Measurements from ENCODE around the gene FAM13B.
A peak's percentile ranks its signal among the peaks of the same experiment; 100 is the strongest.
"Not testable (repeated sequence)": the region's sequence is repeated elsewhere in the genome, so short reads cannot be mapped to it uniquely, and the experiment has no call there.

FAM13B gene

DNA sequence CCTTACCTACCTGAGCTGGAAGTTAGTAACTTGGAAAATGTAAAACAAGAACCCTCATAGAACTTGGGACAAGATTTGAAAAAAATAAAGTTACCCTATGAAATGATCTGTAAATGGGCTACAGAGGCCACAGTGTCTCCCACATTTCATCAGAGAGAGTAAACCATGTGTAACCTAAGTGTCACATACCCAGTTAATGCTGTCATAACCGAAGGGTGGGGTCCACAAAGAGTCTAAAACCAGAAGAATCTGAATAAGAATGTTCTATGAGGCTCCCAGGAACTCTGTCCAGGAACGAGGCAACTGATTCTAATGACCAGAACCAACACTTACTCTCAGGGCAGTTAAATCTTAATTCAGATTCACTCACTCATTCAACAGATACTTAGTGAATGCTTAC, 1.0 kb upstream of the FAM13B start:
- no peak for DNase-seq

DNA sequence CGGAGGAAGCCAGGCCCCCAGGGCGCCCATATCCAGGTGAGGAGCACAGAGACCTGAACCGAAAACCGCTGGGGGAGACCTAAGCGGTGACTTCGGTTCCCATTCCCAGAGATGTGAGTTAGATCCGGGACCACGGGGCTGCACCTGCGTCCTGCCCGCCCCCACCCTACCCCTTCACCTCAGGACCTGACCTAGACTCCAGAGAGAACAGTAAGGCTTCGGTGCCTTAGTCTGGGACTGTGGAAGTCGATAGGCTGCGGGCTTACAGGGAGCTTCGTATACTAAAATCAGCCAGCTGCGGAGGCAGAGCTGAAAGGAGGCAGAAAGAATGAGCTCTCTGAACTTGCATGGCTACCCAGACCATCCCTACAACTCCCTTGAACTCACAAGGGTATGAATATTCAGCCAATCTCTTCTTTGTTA, 518 bp upstream of the FAM13B start:
- no peak for DNase-seq

DNA sequence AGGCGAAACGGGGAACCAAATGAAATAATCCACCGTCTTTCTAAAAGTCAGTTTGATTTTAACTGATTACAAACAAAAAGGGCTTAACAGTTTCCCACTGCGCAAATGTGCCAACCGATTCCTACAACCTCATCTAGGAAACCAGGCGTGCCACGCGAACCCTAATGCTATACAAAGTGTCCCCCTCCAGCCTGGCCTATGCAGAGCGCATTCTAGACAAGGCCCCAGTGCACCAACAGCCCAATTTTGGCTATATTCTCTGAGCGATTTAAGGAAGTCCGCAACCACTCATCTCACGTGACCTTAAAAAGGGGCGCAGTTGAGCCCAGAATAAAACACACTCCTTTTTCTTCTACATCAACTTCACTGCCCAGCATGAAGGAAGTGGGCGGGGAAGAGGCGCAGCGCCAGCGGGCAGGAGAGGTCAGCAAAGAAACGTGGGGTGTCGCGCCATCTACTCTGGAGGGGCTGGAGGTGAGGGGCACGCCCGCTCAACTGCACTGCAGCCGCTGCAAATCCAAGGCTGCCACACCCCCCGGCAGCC, 779 bp downstream of the FAM13B start:
- no peak for DNase-seq

DNA sequence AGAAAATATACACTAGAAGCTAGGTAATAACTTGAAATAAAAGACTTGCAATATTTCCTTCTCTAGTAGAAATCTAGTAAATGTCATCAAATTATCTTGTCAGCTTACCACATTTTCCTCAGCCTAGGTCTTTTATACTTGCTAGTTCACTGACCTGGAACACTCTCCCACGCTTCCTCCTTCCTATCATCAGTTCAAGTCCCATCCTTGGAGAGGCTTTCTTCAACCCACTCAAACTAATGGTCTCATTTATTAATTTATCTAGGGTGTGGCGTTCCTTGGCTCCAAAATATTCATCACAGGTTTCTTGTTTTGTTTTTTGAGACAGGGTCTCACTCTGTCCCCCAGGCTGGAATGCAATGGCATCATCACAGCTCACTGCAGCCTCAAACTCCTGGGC, 2.9 kb downstream of the FAM13B start:
- DNase-seq, result no peak

DNA sequence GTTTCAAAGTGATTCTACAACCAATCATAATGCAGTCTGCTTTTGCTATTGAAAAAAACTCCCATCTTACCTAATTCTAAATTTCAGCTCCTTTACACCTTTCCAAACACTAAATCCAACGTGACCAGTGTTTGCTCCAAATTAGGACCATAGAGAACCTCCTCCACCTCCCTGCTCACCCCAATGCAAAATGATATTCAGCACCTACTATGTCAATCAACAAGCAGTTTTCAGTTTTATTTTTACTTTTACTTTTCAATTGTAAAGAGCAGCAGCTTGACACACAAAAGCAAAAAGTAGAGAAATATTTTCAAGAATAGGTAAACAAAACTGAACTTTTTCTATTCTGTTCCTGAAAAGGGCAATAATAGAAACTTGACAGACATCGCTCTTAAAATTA, 3.4 kb downstream of the FAM13B start:
- DNase-seq, result no peak

DNA sequence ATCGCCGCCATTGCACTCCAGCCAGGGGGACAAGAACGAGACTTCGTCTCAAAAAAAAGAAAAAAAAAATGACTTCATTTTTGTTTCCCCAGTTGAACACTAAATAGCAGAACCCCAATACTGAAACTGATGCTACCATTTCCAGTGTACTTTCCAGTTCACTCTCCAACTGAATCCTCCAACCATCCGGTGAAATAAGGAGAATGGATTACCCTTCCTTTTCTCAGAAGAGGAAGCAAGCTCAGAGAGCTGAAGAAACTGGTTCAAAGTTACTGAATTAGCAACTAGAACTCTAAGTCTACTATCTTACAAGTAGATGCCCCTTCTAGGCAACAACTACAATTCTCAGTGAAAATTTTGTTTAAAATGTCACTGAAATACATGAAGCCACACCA, 3.9 kb downstream of the FAM13B start:
- no peak for DNase-seq

DNA sequence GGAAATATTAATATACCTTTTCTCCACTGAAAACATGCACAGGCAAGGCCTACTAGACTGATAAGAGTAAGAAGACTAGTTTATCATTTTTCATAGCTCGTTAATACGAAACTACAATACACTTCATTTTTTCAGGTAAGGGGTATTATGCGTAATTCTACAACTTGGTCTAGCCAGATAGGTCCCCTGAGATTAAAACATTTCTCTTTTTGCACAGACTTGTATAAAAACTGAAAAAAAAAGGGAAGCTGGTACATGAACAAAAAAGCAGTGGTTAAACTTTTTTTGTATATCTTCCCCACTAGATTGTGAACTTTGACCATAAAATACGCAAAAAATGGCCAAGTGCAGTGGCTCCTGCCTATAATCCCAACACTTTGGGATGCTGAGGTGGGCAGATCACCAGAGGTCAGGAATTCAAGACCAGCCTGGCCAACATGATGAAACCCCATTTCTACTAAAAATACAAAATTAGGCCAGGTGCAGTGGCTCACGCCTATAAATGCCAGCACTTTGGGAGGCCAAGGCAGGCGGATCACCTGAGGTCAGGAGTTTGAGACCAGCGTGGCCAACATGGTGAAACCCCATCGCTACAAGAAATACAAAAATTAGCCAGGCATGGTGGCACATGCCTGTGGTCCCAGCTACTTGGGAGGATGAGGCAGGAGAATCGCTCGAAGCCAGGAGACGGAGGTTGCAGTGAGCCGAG, 4.5 kb downstream of the FAM13B start:
- DNase-seq, result not testable (repeated sequence)

DNA sequence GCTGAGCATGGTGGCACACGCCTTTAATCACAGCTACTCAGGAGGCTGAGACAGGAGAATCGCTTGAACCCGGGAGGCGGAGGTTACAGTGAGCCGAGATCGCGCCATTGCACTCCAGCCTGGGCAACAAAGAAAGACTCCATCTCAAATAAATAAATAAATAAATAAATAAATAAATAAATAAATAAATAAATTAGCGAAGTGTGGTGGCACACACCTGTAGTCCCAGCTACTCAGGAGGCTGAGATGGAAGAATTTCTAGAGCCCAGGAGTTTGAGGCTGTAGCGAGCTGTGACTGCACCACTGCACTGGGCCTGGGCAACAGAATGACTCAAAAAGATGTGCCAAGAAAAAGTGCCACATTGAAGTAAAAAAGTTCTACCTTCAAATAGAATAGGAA, 6.1 kb downstream of the FAM13B start:
- not testable (repeated sequence) for DNase-seq

DNA sequence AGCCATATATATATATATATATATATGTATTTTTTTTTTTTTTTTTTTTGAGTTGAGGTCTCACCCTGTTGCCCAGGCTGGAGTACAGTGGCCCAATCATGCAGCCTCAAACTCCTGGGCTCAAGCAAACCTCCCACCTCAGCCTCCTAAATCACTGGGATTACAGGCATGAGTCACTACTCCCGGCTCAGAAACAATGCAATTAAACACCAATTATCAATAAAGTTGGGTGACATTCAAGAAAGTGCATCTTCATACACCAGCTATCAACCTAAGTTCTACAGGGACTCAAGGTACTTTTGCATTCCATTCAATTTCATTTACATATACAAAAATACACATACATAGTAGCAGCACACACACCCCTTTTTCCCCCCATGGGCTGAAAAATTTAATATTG, 7.6 kb downstream of the FAM13B start:
- no peak for DNase-seq

DNA sequence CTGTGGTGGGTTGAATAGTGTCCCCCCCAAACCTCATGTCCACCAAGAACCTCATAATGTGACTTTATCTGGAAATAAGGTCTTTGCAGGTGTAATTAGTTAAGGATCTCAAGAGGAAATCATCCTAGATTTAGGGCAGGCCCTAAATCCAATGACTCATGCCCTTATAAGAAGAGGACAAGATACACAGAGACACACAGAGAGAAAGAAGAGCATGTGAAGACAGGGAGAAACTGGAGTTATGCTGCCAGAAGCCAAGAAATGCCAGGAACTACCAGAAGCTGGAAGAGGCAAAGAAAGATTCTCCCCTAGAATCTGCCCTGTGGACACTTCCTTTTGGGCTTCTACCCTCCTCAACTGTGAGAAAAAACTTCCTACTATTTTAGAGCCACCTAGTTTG, 8.8 kb downstream of the FAM13B start:
- no peak for DNase-seq

DNA sequence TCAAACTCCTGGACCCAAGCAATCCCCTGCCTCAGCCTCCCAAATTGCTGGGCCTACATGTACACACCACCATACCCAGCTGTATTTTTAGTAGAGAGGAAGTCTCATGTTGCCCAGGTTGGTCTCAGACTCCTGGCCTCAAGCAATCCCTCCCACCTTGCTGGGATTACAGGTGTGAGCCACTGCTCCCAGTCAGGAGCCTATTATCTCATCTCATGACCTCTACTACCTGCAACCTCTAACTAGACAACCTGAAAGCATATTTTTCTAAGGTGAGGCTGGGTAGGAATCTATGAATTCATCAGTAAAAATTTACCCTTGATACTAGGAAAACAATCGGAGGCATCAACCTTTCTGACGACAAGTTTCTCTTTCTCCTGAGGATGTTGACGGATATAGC, 10.0 kb downstream of the FAM13B start:
- no peak for DNase-seq

DNA sequence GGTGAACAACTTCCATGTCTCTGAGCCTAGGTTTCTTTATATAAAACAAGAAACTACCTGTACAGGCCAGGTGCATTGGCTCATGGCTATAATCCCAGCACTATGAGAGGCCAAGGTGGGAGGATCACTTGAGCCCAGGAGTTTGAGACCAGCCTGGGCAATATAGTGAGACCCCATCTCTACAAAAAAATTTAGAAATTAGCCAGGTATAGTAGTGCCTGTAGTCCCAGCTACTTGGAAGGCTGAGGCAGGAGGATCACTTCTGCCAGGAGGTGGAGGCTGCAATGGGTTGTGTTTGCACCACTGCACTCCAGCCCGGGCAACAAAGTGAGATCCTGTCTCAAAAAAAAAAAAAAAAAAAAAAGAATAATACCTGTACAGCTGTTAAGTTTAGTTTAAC, 11.1 kb downstream of the FAM13B start:
- DNase-seq, result no peak

DNA sequence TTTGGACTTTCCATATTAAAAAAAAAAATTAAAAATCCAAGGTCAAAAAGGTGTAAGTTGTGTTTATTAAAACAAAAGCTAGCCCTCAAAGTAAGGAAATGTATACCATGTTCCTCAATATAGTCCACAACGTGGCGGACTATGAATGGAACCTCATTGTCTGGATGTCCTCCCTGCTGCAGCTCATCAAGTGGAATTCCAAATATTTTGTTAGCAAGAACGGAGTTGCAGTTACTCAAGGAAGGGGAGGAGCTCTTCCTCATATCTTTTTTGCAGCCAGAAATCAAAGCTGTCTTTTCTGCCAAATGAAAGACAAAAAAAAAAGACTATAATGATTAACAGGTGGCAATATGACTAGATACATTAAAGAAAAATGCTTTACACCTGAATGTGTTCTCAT, 14.0 kb downstream of the FAM13B start:
- no peak for DNase-seq

DNA sequence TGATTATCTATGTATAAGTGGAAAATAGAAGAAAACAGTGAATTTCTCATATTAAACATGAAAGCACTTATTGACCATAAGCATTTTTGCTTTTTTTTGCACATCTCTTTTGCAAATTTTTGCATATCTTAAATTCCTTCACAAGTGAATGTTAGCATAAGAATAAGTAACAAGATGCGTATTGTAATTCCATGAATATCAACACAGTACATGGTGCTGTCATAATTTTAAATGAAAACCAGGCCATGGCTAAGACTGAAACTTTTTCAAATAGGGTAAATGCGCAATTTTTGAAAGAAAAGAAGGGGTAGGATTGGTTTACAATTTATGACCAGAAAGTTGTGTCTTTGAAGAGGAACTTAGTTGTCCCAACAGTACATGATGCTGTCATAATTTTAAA, 17.0 kb downstream of the FAM13B start:
- DNase-seq, result no peak

DNA sequence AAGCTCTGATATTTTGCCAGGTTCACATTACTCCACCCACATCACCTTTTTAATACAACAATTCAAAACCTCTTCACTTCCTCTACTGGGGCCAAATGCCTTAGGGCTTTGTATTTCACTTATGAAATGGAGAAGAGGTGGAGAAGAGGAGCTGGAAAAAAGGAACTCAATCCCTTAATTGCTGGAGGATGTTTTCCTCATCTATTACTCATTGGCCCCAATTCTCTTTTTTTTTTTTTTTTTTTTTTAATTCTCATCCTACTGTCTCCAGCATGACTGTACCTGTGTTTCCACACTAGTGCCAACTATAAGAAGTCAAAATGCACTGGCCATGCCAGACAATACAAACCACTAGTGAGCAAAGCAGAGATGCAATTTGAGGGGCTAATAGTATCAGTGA, 20.9 kb downstream of the FAM13B start:
- DNase-seq, result no peak

DNA sequence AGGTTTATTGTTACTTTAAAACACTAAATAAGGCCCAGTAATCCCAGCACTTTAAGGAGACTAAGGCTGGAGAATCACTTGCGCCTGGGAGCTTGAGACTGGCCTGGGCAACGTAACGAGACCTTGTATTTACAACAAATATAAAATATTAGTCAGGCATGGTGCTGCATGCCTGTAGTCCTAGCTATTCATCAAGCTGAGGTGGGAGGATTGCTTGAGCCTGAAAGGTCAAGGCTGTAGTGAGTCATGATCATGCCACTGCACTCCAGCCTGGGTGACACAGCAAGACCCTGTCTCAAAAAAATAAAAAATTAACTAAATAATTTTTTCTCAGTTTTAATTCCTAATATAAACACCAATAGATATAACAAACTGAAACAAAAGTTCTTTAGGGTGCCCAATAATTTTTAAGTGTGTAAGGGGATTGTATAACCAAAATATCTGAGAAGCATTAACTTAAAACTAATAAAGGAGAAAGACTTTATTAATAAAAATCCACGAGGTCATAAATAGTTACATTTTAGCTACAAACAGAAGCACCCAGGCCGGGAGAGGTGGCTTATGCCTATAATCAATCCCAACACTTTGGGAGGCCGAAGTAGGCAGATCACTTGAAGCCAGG, 32.7 kb downstream of the FAM13B start:
- DNase-seq, result no peak

DNA sequence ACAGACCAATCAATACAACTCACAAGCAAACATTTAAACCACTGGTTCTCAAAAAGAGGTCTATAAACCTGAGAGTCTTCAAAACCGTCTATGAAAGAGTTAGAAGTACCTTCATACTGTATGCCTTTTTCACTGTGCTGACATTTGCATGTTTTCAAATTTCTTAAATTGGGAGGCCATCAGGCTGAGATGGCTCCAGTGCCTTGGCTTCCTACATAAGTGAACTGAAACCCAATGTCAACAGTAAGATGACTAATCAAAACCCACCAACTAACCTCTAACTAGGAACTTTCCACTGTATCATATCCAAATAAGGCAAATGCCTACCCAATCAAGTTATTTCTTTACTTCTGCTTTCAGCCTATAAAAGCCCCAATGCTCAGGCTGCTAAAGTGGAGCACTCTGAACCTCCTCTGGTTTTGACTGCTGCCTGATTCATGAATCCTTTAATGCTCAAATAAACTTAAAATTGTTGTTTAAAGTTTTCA, 35.1 kb downstream of the FAM13B start:
- peak; percentile 29 for DNase-seq

DNA sequence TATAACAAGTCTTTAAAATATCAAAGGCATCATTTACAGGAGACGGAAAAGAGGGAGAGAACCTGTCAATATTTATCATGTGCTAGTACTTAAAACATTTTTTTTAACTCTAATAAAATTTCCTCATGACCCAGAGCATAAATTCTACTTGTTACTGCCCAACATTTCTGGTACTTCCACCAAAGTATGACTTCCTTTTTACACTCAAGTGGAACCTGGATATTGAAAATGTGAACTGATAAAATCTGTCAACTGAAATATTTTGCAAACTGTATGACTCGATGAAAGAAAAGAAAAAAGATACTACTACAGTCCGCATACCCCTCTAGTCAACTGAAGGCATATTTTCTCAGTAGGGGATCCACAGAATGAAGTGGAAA, 37.1 kb downstream of the FAM13B start:
- no peak for DNase-seq

DNA sequence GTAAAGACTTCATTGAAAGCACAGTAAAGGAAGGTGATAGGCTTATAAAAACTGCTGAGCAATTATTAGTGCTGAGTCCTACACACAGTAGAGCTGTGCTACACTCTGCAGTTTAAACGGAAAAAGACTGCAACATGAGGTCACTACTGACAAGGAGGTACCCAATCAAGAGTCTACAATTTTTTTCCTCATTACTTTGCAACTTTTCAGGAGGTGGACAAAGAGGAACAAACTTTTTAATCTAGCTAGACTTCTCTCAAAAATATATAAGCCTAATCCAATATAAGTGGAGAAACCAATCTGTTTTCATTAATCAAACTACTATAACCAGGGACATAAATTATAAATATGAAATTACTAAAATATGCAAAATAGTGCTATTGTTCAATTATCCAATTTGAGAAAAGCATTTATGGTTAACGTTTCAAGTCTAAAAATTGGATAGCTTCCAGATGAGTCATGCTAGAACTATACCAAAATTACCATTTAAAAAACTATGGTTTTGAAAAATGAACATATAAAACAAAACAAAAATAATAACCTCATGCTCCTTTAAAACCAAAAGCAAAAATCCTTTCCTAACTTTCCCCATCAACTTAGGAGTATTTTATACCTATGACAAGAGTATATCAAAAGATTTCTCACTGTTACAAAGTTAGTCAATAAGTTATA, 37.7 kb downstream of the FAM13B start:
- no peak for DNase-seq

DNA sequence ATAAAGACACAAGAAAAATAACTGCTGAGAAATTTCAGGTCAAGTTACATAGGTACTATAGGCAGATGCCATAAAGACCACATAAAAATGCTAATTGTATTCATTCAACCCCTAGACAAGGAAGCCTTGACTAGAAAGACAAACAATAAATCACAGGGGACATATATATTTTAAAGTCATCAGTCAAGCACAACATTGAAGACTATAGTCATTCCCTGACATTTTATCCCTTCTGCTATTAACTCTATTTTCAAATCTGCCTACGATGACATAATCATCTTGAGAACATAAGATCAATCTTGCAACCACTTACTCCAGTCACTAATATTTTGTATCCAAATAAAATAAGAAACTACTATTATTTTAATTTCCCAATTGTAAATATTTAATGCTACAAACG, 38.3 kb downstream of the FAM13B start:
- no peak for DNase-seq

DNA sequence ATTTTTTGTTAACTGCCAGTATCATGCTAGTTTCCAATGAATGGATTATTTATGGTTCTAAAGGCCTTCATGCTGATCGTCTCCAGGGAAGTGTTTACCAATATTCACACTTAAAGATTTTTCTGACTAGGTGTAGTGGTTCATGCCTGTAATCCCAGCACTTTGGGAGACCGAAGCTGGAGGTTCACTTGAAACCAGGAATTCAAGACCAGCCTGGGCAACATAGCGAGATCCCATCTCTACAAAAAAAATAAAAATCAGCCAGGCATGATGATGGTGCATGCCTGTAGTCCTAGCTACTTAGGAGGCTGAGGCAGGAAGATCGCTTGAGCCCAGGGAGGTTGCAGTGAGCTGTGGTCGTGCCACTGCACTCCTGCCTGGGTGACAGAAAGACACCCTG, 43.5 kb downstream of the FAM13B start:
- no peak for DNase-seq

DNA sequence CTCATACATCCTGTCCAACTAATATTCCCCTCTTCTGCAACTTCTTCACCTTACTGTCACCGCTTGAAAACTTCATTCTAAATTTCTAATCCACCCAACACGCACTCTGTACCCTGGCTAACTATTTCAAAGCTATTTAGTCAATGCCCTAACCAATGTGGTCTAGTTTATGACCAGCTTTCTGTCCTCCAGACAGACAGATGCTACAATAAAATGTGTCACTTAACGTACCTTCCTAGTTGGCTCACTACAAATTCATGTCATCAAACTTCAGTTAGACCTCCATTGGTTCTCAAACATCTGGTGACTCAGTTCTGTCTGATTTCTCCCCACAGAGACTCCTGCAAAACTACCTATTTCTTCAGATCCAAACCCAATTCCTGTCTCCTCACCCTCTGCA, 57.7 kb downstream of the FAM13B start:
- DNase-seq, result no peak

DNA sequence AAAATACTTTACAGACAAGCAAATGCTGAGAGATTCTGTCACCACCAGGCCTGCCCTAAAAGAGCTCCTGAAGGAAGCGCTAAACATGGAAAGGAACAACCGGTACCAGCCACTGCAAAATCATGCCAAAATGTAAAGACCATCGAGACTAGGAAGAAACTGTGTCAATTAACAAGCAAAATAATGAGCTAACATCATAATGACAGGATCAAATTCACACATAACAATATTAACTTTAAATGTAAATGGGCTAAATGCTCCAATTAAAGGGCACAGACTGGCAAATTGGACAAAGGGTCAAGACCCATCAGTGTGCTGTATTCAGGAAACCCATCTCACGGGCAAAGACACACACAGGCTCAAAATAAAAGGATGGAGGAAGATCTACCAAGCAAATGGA, 62.5 kb downstream of the FAM13B start:
- not testable (repeated sequence) for DNase-seq

DNA sequence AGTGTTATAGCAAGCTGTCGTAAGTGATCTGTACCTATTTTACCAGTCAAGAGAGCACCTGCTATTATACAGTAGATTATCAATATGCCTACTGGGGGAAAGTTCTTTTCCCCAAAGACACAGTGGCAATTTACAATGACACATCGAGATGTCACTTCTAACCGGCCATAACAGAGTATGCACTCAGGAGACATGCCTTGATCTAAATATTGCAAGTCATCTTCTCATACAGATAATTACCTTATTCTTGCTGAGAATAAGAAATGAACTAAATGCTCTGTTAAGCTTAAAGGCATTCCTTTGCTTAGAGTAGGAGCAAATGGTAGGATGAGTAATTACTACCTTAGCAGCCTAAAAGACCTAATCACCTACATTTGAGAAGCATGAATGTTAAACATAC, 72.1 kb downstream of the FAM13B start:
- no peak for DNase-seq
